ENCODE results near the gene BTK. TPM values are rescaled to one million over a fixed set of nuclear protein-coding genes. Genes with fewer than 3 reads are reported as not detected.

The BTK gene
- total RNA-seq, 4 donors from 2014 or later: 2.5 to 5.3 (median 4.0) TPM

DNA sequence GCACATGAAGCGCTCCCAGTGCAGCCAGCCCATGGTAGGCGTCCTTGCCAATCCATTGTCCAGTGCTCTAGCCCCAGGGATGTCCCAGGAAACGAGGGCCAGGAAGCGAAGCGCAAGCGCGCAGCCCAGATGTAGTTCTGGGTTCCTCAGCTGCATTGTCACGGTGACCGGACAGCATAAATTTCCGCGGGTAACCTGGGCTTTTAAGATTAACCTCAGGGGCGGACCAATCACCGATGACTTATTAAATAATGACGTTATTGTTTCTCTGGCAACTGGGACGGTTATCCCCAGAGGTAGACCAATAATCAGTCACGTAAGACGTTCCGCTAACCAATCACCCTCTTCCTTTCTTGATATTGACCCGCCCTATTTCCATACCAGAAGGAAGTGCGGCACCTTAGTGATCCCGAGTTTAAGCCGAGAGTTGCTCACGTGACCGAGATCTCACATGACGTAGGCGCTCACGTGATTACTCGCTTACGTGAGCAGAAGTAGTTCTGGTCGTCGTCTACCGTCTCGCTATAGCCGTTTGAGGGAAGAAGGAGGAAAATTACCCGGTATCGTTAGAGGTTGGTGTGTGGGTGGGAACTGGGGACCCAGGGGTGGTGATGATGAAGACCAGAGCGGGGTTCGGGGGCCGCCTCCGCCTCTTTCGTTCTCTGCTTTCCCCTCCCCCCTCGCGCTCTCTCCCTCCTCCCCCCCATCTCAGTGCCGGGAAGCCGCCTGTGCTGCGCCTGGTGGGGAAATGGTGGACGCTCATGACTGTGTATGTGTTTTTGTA is 21.9 kb upstream of the BTK start, which contains the start of the genes GLA and HNRNPH2:
GLA (minus strand) TSS at position 178 of the 784 bp plus-strand sequence; CDS start at position 156, 22 bp downstream.
HNRNPH2 (plus strand) TSS at position 475 of the 784 bp plus-strand sequence. CDS start 3,767 bp downstream, outside the sequence.
- Histone ChIP-seq H3K27me3 (no peaks in the 10 kb centered on the region), H3K27ac (replicated peaks in 1 of 4) (peak within 1 kb of the TSS; percentile 83 to 93 (median 88)), H3K9me3 (no peaks in the 10 kb centered on the region), H3K4me1 (peaks cover 3 to 50% (median 34%) of the 10 kb centered on the region in 4 donors), H3K4me3 (peak within 1 kb of the TSS; percentile 62 to 66 (median 64)), H3K36me3 (peaks cover 7 to 10% (median 9%) of the 10 kb centered on the region in 4 donors)
- DNase-seq (ENCODE audit: extremely low spot score): peak; percentile 98
- 32% methylated on average over 45 of the region's 47 CpGs for WGBS
- intact Hi-C loops (cut with DNase I): no loop called here
- TF ChIP-seq EP300 (IDR thresholded peaks at IDR 0.05): peak; percentile 40
- TF ChIP-seq, protein P1, sequence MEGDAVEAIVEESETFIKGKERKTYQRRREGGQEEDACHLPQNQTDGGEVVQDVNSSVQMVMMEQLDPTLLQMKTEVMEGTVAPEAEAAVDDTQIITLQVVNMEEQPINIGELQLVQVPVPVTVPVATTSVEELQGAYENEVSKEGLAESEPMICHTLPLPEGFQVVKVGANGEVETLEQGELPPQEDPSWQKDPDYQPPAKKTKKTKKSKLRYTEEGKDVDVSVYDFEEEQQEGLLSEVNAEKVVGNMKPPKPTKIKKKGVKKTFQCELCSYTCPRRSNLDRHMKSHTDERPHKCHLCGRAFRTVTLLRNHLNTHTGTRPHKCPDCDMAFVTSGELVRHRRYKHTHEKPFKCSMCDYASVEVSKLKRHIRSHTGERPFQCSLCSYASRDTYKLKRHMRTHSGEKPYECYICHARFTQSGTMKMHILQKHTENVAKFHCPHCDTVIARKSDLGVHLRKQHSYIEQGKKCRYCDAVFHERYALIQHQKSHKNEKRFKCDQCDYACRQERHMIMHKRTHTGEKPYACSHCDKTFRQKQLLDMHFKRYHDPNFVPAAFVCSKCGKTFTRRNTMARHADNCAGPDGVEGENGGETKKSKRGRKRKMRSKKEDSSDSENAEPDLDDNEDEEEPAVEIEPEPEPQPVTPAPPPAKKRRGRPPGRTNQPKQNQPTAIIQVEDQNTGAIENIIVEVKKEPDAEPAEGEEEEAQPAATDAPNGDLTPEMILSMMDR (IDR thresholded peaks at IDR 0.05): peak in 2 of 3 experiments; percentile 6 to 28
- TF ChIP-seq POLR2A (IDR thresholded peaks at IDR 0.05; ENCODE audit: low read depth): peak; percentile 76
- TF ChIP-seq POLR2AphosphoS5 (IDR thresholded peaks at IDR 0.05): peak; percentile 91 to 99

DNA sequence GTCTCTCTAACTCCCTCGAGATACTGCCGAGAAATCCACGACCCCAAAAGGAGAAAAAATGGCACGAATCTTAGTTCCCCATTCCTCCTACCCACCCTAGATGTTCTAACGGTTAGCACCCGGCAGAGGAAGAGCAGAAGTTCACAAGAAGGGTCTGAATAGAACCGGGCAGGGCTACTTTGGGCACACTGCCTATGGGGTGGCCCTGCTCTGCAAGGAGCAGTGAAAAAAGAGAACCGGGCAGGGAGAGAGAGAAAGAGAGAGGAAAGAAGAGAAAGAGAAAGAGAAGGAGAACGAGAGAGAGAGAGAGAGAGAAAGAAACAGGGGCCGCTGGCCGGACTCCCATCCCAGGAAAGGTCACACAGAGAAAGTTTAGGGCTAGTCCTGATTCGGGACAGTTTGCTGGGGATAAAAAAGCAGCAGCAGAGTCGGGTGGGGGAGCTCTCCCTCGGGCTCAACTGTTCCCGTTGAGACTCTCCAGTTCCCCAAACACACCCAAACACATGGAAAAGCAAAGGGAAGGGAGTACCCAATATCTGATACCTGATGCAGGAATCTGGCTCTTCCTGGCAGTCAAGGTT is 21.3 kb upstream of the BTK start:
- WGBS: 26% methylated on average over 15 of the region's 15 CpGs
- peak overlapping the region; percentile 83 to 93 (median 88) for H3K27ac ChIP-seq (replicated peaks in 1 of 4)
- peaks cover 2 to 11% (median 4%) of the 10 kb centered on the region in 4 donors for H3K36me3 ChIP-seq
- H3K4me1 ChIP-seq: peaks cover 1 to 44% (median 29%) of the 10 kb centered on the region in 4 donors
- TF ChIP-seq, protein P1 (IDR thresholded peaks at IDR 0.05): no peak
- TF ChIP-seq POLR2AphosphoS5 (IDR thresholded peaks at IDR 0.05) (no peak), POLR2A (IDR thresholded peaks at IDR 0.05; ENCODE audit: low read depth) (no peak), EP300 (IDR thresholded peaks at IDR 0.05) (no peak)
- DNase-seq (ENCODE audit: extremely low spot score): no peak
- no peaks in the 10 kb centered on the region for H3K27me3 ChIP-seq
- H3K9me3 ChIP-seq: no peaks in the 10 kb centered on the region
- intact Hi-C loops (cut with DNase I): no loop called here
- H3K4me3 ChIP-seq: peak overlapping the region; percentile 62 to 66 (median 64)

DNA sequence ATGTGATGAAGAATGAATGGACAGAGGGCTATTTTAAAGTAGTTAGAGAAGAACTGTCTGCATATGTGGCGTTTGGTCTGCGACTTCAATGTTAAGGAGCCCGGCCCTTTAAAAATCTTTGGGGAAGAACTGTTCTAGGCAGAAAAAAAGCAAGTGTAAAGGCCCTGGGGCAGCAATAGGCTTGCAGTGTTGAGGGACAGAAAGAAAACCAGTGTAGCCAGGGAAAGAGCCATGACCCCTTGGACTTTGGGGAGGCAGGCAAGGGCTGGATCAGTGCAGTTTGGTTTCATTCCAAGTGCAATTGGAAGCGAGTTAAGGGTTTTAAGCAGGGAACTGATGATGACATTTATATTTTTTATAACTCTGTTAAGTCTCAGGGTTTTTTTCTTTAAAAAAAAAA is 13.8 kb upstream of the BTK start:
- 89% methylated on average over 4 of the region's 4 CpGs for WGBS
- Histone ChIP-seq H3K9me3 (no peaks in the 10 kb centered on the region), H3K4me3 (no peak overlapping the region), H3K27me3 (no peaks in the 10 kb centered on the region), H3K4me1 (no peaks in the 10 kb centered on the region), H3K27ac (replicated peaks in 1 of 4) (no peak overlapping the region), H3K36me3 (peaks cover 0 to 40% (median 8%) of the 10 kb centered on the region in 4 donors)
- no peak for DNase-seq (ENCODE audit: extremely low spot score)
- intact Hi-C loops (cut with DNase I): no loop called here
- TF ChIP-seq POLR2A (IDR thresholded peaks at IDR 0.05; ENCODE audit: low read depth) (no peak), EP300 (IDR thresholded peaks at IDR 0.05) (no peak), POLR2AphosphoS5 (IDR thresholded peaks at IDR 0.05) (no peak)
- TF ChIP-seq, protein P1 (IDR thresholded peaks at IDR 0.05): no peak

GRCh38 chrX:101398694-101399093 is 12.7 kb upstream of the BTK start:
- Histone ChIP-seq H3K27ac (replicated peaks in 1 of 4) (no peak overlapping the region), H3K4me1 (no peaks in the 10 kb centered on the region), H3K4me3 (no peak overlapping the region), H3K27me3 (no peaks in the 10 kb centered on the region), H3K36me3 (peaks cover 0 to 40% (median 8%) of the 10 kb centered on the region in 4 donors), H3K9me3 (no peaks in the 10 kb centered on the region)
- WGBS: 76% methylated on average over 4 of the region's 4 CpGs
- TF ChIP-seq POLR2A (IDR thresholded peaks at IDR 0.05; ENCODE audit: low read depth): no peak
- TF ChIP-seq POLR2AphosphoS5 (IDR thresholded peaks at IDR 0.05): no peak
- no peak for TF ChIP-seq EP300 (IDR thresholded peaks at IDR 0.05)
- TF ChIP-seq, protein P1 (IDR thresholded peaks at IDR 0.05): no peak
- intact Hi-C loops (cut with DNase I): no loop called here
- DNase-seq (ENCODE audit: extremely low spot score): no peak
